Keratinocyte (primary cell): Measurements from ENCODE around the gene MTCL1. TPM values are rescaled to one million over a fixed set of nuclear protein-coding genes. Genes with fewer than 3 reads are reported as not detected.

Experiments
- DNase-seq: peaks from one replicate; pipeline ENCODE4 v3.0.0-alpha.2; 2011; ENCODE audit warnings: low read depth, missing footprints, low spot score
- FAIRE-seq: peaks from 2 replicates; lab custom pipeline; 2011; peaks lifted over from hg19 to GRCh38; lab: Jason Lieb, UNC
- H2AFZ ChIP-seq: 2 replicates; pipeline ENCODE4 v1.6.0; 2012; ENCODE audit warnings: low read length, control low read depth, inconsistent platforms; ENCODE audit not compliant: control insufficient read depth
- H3K27ac ChIP-seq: 2 replicates; pipeline ENCODE4 v1.5.1; 2011; ENCODE audit warnings: low read length; ENCODE audit not compliant: control insufficient read depth, insufficient read depth
- H3K27me3 ChIP-seq: 3 replicates; pipeline ENCODE4 v1.6.0; 2011; ENCODE audit warnings: low read length; ENCODE audit not compliant: control insufficient read depth, insufficient read depth; ENCODE audit errors: extremely low read depth
- H3K36me3 ChIP-seq, 2 experiments: 2 replicates in 1 of 2; 3 replicates in 1 of 2; pipeline ENCODE4 v1.5.1; 2011; ENCODE audit warnings: low read length in 2 of 2, mild to moderate bottlenecking in 1 of 2; ENCODE audit not compliant: control insufficient read depth in 2 of 2, insufficient read depth in 2 of 2; ENCODE audit errors: extremely low read depth in 1 of 2
- H3K4me1 ChIP-seq: 3 replicates; pipeline ENCODE4 v1.5.1; 2011; ENCODE audit warnings: low read length; ENCODE audit not compliant: control insufficient read depth, insufficient read depth; ENCODE audit errors: extremely low read depth
- H3K4me2 ChIP-seq: 3 replicates; pipeline ENCODE4 v1.6.0; 2011; ENCODE audit warnings: low read depth, low read length; ENCODE audit not compliant: control insufficient read depth, insufficient read depth; ENCODE audit errors: extremely low read depth
- H3K4me3 ChIP-seq, 3 experiments: fragments of 200-600 bp in 1 of 3; sonication (generic) in 1 of 3; 2 replicates in 2 of 3; 3 replicates in 1 of 3; pipeline ENCODE4 v1.5.1; 2011 to 2016; ENCODE audit warnings: low read length in 3 of 3, mild to moderate bottlenecking in 3 of 3, control low read depth in 2 of 3, inconsistent platforms in 1 of 3, low read depth in 1 of 3, mixed read lengths in 1 of 3, mixed run types in 1 of 3, moderate library complexity in 1 of 3; ENCODE audit not compliant: control insufficient read depth in 2 of 3, insufficient read depth in 2 of 3; ENCODE audit errors: extremely low read depth in 1 of 3
- H3K79me2 ChIP-seq: 2 replicates; pipeline ENCODE4 v1.6.0; 2012; ENCODE audit warnings: low read length; ENCODE audit not compliant: control insufficient read depth, insufficient read depth
- H3K9ac ChIP-seq: 3 replicates; pipeline ENCODE4 v1.6.0; 2011; ENCODE audit warnings: low read length; ENCODE audit not compliant: control insufficient read depth, insufficient read depth; ENCODE audit errors: extremely low read depth
- H3K9me1 ChIP-seq: 3 replicates; pipeline ENCODE4 v1.6.0; 2011; ENCODE audit warnings: low read length; ENCODE audit not compliant: control insufficient read depth, insufficient read depth; ENCODE audit errors: extremely low read depth
- H3K9me3 ChIP-seq: 2 replicates; pipeline ENCODE4 v1.5.1; 2012; ENCODE audit warnings: low read depth, low read length; ENCODE audit not compliant: control insufficient read depth
- H4K20me1 ChIP-seq: 3 replicates; pipeline ENCODE4 v1.6.0; 2011; ENCODE audit warnings: low read length; ENCODE audit not compliant: control insufficient read depth, insufficient read depth; ENCODE audit errors: extremely low read depth
- CTCF ChIP-seq, 3 experiments: IDR thresholded peaks in 1 of 3; conservative IDR thresholded peaks in 1 of 3; optimal IDR thresholded peaks in 1 of 3; 2 replicates in 2 of 3; 3 replicates in 1 of 3; pipeline versions ENCODE3 to v1.5.1; 2011; ENCODE audit warnings: low read length in 3 of 3, mild to moderate bottlenecking in 3 of 3, moderate library complexity in 2 of 3, control low read depth in 1 of 3, inconsistent platforms in 1 of 3; ENCODE audit not compliant: insufficient read depth in 2 of 3; ENCODE audit errors: extremely low read depth in 1 of 3
- EZH2 ChIP-seq: IDR thresholded peaks from one replicate; pipeline ENCODE4 v1.6.1; 2012; ENCODE audit warnings: inconsistent platforms, mild to moderate bottlenecking, low read length, moderate library complexity
- dilution Hi-C: fragments of 300-500 bp; cut with MboI; formaldehyde crosslinking; loops from one replicate; pipeline ENCODE4 v1.7.0; 2020; ENCODE audit warnings: low sequenced_read_pairs; ENCODE audit not compliant: extremely low pct_ligation_motif_present
- polyA plus RNA-seq, 5 experiments: library from polyadenylated mRNA; depleted of rRNA in 3 of 5; stranded (reverse) in 3 of 5; stranded (forward) in 1 of 5; unstranded in 1 of 5; fragments of >200 nt; gene quantifications; 1 replicate in 1 of 5; 2 replicates in 3 of 5; 3 replicates in 1 of 5; pipeline versions ENCODE4 v1.2.1 to v1.2.3, GENCODE V29; 2011 to 2012; ENCODE audit warnings: missing spikeins in 2 of 5, low read depth in 1 of 5, low replicate concordance in 1 of 5

Gene MTCL1
- polyA plus RNA-seq, 1 donor (not counting 4 experiments of a cell fraction or from before 2014, with no cell fraction given), result 15.4 TPM

GRCh38 chr18:8707556-8708300 lies 2.4 kb downstream of the MTCL1 start:
- FAIRE-seq, result no peak
- H3K79me2 ChIP-seq, result peaks cover 57% of the 10 kb centered on the region
- H3K4me1 ChIP-seq, result peaks cover 23% of the 10 kb centered on the region

GRCh38 chr18:8708670-8709069 lies 3.3 kb downstream of the MTCL1 start:
- Histone ChIP-seq H3K79me2 (peaks cover 65% of the 10 kb centered on the region), H4K20me1 (peaks cover 7% of the 10 kb centered on the region), H3K9me3 (no peaks in the 10 kb centered on the region), H3K27me3 (no peaks in the 10 kb centered on the region), H3K9me1 (peaks cover 3% of the 10 kb centered on the region), H3K4me1 (peaks cover 23% of the 10 kb centered on the region), H3K36me3 (peaks cover 2 to 9% of the 10 kb centered on the region in 2 experiments), H3K9ac (no peak overlapping the region), H3K4me2 (peak overlapping the region; percentile 17), H3K4me3 (no peak overlapping the region), H3K27ac (no peak overlapping the region), H2AFZ (no peak overlapping the region)
- DNase-seq (no peak), FAIRE-seq (no peak)
- no peak for TF ChIP-seq EZH2
- TF ChIP-seq CTCF (optimal IDR thresholded peaks at IDR 0.05 in 1 of 3, IDR thresholded peaks at IDR 0.05 in 1 of 3, conservative IDR thresholded peaks at IDR 0.05 in 1 of 3; ENCODE audit: extremely low read depth in 1 of 3, insufficient read depth in 2 of 3, low read length in 3 of 3), result no peak
- dilution Hi-C loops, result no loop called here

More at GRCh38 chr18:8707556-8708300, 2.4 kb downstream of the MTCL1 start:
- H3K9ac ChIP-seq, result peak overlapping the region; percentile 85
- H3K36me3 ChIP-seq, result peaks cover 2 to 9% of the 10 kb centered on the region in 2 experiments
- peak overlapping the region; percentile 94 for H3K4me2 ChIP-seq
- dilution Hi-C loops, result no loop called here
- peak overlapping the region; percentile 60 to 88 (median 88) for H3K4me3 ChIP-seq
- peaks cover 5% of the 10 kb centered on the region for H3K9me1 ChIP-seq
- no peak for TF ChIP-seq EZH2
- TF ChIP-seq CTCF (optimal IDR thresholded peaks at IDR 0.05 in 1 of 3, IDR thresholded peaks at IDR 0.05 in 1 of 3, conservative IDR thresholded peaks at IDR 0.05 in 1 of 3; ENCODE audit: extremely low read depth in 1 of 3, insufficient read depth in 2 of 3, low read length in 3 of 3), result no peak
- H3K27ac ChIP-seq, result peak overlapping the region; percentile 75
- H4K20me1 ChIP-seq, result peaks cover 7% of the 10 kb centered on the region
- no peak overlapping the region for H2AFZ ChIP-seq
- H3K27me3 ChIP-seq, result no peaks in the 10 kb centered on the region
- no peak for DNase-seq
- no peaks in the 10 kb centered on the region for H3K9me3 ChIP-seq
